HEK293 (cell line): Measurements from ENCODE around the gene KIFC1.

Experiments used
- CTCF ChIA-PET: fragments of 350-600 bp; formaldehyde crosslinking; extraction: SDS; loops from one replicate; lab custom pipeline; 2021; ENCODE audit warnings: antibody characterized with exemption; lab: Yijun Ruan, JAX
- POLR2A ChIA-PET: fragments of 300-600 bp; formaldehyde crosslinking; extraction: SDS; loops from one replicate; lab custom pipeline; 2020; ENCODE audit warnings: antibody characterized with exemption, inconsistent platforms; lab: Yijun Ruan, JAX
- H3K27ac ChIP-seq: fragments of 200-500 bp; sonication (Bioruptor generic); 2 replicates; pipeline ENCODE4 v1.5.1; 2014; ENCODE audit warnings: low read depth, low read length, control low read depth, inconsistent platforms; ENCODE audit errors: extremely low read depth
- H3K36me3 ChIP-seq, 2 experiments: fragments of 200-500 bp in 1 of 2; sonication (Bioruptor generic) in 1 of 2; 1 replicate in 1 of 2; 2 replicates in 1 of 2; pipeline ENCODE4 v1.5.1; 2014 to 2017; ENCODE audit warnings: inconsistent platforms in 2 of 2, low read length in 2 of 2; ENCODE audit not compliant: control insufficient read depth in 2 of 2, insufficient read depth in 1 of 2
- H3K4me1 ChIP-seq: fragments of 200-500 bp; sonication (Bioruptor generic); 2 replicates; pipeline ENCODE4 v1.5.1; 2014; ENCODE audit warnings: mild to moderate bottlenecking, low read length, inconsistent platforms; ENCODE audit not compliant: control insufficient read depth, insufficient read depth
- H3K4me3 ChIP-seq: 2 replicates; pipeline ENCODE4 v1.5.1; 2011; ENCODE audit warnings: low read depth, mild to moderate bottlenecking, control low read depth, low read length, moderate library complexity
- H3K9me3 ChIP-seq: fragments of 200-500 bp; sonication (Bioruptor generic); 2 replicates; pipeline ENCODE4 v1.5.1; 2014; ENCODE audit warnings: low read depth, low read length, inconsistent platforms; ENCODE audit not compliant: control insufficient read depth, insufficient read depth
- CTCF ChIP-seq: fragments of 450-650 bp; formaldehyde crosslinking; IDR thresholded peaks from 2 replicates; pipeline ENCODE4 v1.5.1; 2016; ENCODE audit warnings: missing biosample characterization, missing genetic modification characterization
- KLF9 ChIP-seq: fragments of 450-650 bp; formaldehyde crosslinking; IDR thresholded peaks from 2 replicates; pipeline ENCODE4 v1.5.1; 2016; ENCODE audit warnings: missing biosample characterization, missing genetic modification characterization, low read depth
- MYNN ChIP-seq: fragments of 450-650 bp; formaldehyde crosslinking; IDR thresholded peaks from 2 replicates; pipeline ENCODE4 v1.5.1; 2016; ENCODE audit warnings: missing biosample characterization, missing genetic modification characterization, borderline replicate concordance
- MZF1 ChIP-seq: fragments of 450-650 bp; formaldehyde crosslinking; IDR thresholded peaks from 2 replicates; pipeline ENCODE4 v1.5.1; 2017; ENCODE audit warnings: missing biosample characterization, missing genetic modification characterization, borderline replicate concordance
- SP3 ChIP-seq: fragments of 450-650 bp; formaldehyde crosslinking; IDR thresholded peaks from 2 replicates; pipeline ENCODE4 v1.5.1; 2016; ENCODE audit warnings: missing biosample characterization, missing genetic modification characterization
- WT1 ChIP-seq: fragments of 450-650 bp; formaldehyde crosslinking; IDR thresholded peaks from 2 replicates; pipeline ENCODE4 v1.5.1; 2016; ENCODE audit warnings: missing biosample characterization, missing genetic modification characterization
- ZBTB48 ChIP-seq: fragments of 450-650 bp; formaldehyde crosslinking; IDR thresholded peaks from 2 replicates; pipeline ENCODE4 v1.5.1; 2016; ENCODE audit warnings: missing biosample characterization, missing genetic modification characterization
- ZBTB8A ChIP-seq: fragments of 450-650 bp; formaldehyde crosslinking; IDR thresholded peaks from 2 replicates; pipeline ENCODE4 v1.5.1; 2016; ENCODE audit warnings: missing biosample characterization, missing genetic modification characterization
- ZFP37 ChIP-seq: fragments of 450-650 bp; formaldehyde crosslinking; IDR thresholded peaks from 2 replicates; pipeline ENCODE4 v1.5.1; 2016; ENCODE audit warnings: missing biosample characterization, missing genetic modification characterization
- ZIC2 ChIP-seq: fragments of 450-650 bp; formaldehyde crosslinking; IDR thresholded peaks from 2 replicates; pipeline ENCODE4 v1.5.1; 2016; ENCODE audit warnings: missing biosample characterization, missing genetic modification characterization
- ZNF10 ChIP-seq: fragments of 450-650 bp; formaldehyde crosslinking; IDR thresholded peaks from 2 replicates; pipeline ENCODE4 v1.5.1; 2017; ENCODE audit warnings: missing biosample characterization, missing genetic modification characterization
- ZNF112 ChIP-seq: fragments of 450-650 bp; formaldehyde crosslinking; IDR thresholded peaks from 2 replicates; pipeline ENCODE4 v1.5.0; 2017; ENCODE audit warnings: missing biosample characterization, missing genetic modification characterization
- ZNF121 ChIP-seq: fragments of 450-650 bp; formaldehyde crosslinking; IDR thresholded peaks from 2 replicates; pipeline ENCODE4 v1.5.1; 2016; ENCODE audit warnings: missing biosample characterization, missing genetic modification characterization
- ZNF202 ChIP-seq: fragments of 450-650 bp; formaldehyde crosslinking; IDR thresholded peaks from 2 replicates; pipeline ENCODE4 v1.5.1; 2016; ENCODE audit warnings: missing biosample characterization, missing genetic modification characterization, borderline replicate concordance
- ZNF24 ChIP-seq: fragments of 450-650 bp; formaldehyde crosslinking; IDR thresholded peaks from 2 replicates; pipeline ENCODE4 v1.5.1; 2016; ENCODE audit warnings: missing biosample characterization, missing genetic modification characterization
- ZNF248 ChIP-seq: fragments of 450-650 bp; formaldehyde crosslinking; IDR thresholded peaks from 2 replicates; pipeline ENCODE4 v1.5.1; 2017; ENCODE audit warnings: missing biosample characterization, missing genetic modification characterization
- ZNF324 ChIP-seq: fragments of 450-650 bp; formaldehyde crosslinking; IDR thresholded peaks from 2 replicates; pipeline ENCODE4 v1.5.1; 2016; ENCODE audit warnings: missing biosample characterization, missing genetic modification characterization
- ZNF48 ChIP-seq: fragments of 450-650 bp; formaldehyde crosslinking; IDR thresholded peaks from 2 replicates; pipeline ENCODE4 v1.5.1; 2016; ENCODE audit warnings: missing biosample characterization, missing genetic modification characterization
- ZNF549 ChIP-seq: fragments of 450-650 bp; IDR thresholded peaks from 2 replicates; pipeline ENCODE4 v1.5.1; 2018; ENCODE audit warnings: missing biosample characterization, missing genetic modification characterization, mild to moderate bottlenecking, inconsistent platforms, moderate library complexity
- ZNF558 ChIP-seq: fragments of 450-650 bp; formaldehyde crosslinking; IDR thresholded peaks from 2 replicates; pipeline ENCODE4 v1.5.1; 2016; ENCODE audit warnings: missing biosample characterization, missing genetic modification characterization
- ZNF654 ChIP-seq: fragments of 450-650 bp; formaldehyde crosslinking; IDR thresholded peaks from 2 replicates; pipeline ENCODE4 v1.5.1; 2016; ENCODE audit warnings: low read depth, missing biosample characterization, missing genetic modification characterization
- ZNF747 ChIP-seq: fragments of 450-650 bp; formaldehyde crosslinking; IDR thresholded peaks from 2 replicates; pipeline ENCODE4 v1.5.1; 2016; ENCODE audit warnings: missing biosample characterization, missing genetic modification characterization
- TF ChIP-seq, protein P1 (sequence below): fragments of 450-650 bp; formaldehyde crosslinking; IDR thresholded peaks from 2 replicates; pipeline ENCODE4 v1.5.1; 2016; ENCODE audit warnings: missing biosample characterization, missing genetic modification characterization
- TF ChIP-seq, protein P2 (sequence below): fragments of 450-650 bp; formaldehyde crosslinking; IDR thresholded peaks from 2 replicates; pipeline ENCODE4 v1.5.1; 2016; ENCODE audit warnings: missing biosample characterization, missing genetic modification characterization, borderline replicate concordance
- TF ChIP-seq, protein P3 (sequence below): fragments of 450-650 bp; IDR thresholded peaks from 2 replicates; pipeline ENCODE4 v1.5.1; 2018; ENCODE audit warnings: missing biosample characterization, mild to moderate bottlenecking, missing genetic modification characterization
- TF ChIP-seq, protein P4 (sequence below): fragments of 450-650 bp; formaldehyde crosslinking; IDR thresholded peaks from 2 replicates; pipeline ENCODE4 v1.5.1; 2016; ENCODE audit warnings: missing biosample characterization, missing genetic modification characterization, borderline replicate concordance

The KIFC1 gene

GRCh38 chr6:33410711-33411631 is 19.3 kb downstream of the KIFC1 start, which contains the start of gene PHF1 (continued):
- TF ChIP-seq MZF1 (tag by site-specific recombination) (no peak), SP3 (tag by site-specific recombination) (no peak; the same call in 1 of the 2 replicates), ZFP37 (tag by site-specific recombination) (no peak), ZNF112 (tag by site-specific recombination) (no peak), KLF9 (peak; percentile 63), ZNF654 (tag by site-specific recombination) (no peak), ZBTB48 (tag by site-specific recombination) (no peak), ZBTB8A (tag by site-specific recombination) (0 out of 2 replicates have a peak, but pooled peaks have one; percentile 15), ZIC2 (tag by site-specific recombination) (peak; percentile 38; the same call in 1 of the 2 replicates), ZNF48 (tag by site-specific recombination) (no peak), WT1 (peak; percentile 36; the same call in 1 of the 2 replicates), MYNN (tag by site-specific recombination) (no peak)
- TF ChIP-seq, protein P1, sequence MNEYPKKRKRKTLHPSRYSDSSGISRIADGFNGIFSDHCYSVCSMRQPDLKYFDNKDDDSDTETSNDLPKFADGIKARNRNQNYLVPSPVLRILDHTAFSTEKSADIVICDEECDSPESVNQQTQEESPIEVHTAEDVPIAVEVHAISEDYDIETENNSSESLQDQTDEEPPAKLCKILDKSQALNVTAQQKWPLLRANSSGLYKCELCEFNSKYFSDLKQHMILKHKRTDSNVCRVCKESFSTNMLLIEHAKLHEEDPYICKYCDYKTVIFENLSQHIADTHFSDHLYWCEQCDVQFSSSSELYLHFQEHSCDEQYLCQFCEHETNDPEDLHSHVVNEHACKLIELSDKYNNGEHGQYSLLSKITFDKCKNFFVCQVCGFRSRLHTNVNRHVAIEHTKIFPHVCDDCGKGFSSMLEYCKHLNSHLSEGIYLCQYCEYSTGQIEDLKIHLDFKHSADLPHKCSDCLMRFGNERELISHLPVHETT (tag by site-specific recombination) = no peak

DNA sequence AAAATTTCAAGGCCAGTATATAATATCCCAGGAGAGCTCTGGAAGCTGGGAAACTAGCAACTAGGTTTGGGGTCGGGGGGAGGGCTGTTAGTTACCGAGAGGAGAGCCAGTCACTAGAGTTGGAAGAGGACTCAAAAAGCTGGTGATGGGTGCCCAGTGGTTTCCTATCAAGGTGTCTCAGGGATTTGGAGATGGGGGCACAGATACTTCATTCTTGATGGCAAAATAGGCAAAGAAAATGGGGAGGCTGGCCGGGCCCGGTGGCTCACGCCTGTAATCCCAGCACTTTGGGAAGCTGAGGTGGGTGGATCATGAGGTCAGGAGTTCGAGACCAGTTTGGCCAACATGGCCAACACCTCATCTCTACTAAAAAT is 20.0 kb downstream of the KIFC1 start:
- CTCF ChIA-PET = interaction anchor here (0.8 kb wide), 2 partner anchors 9 to 15 kb away, joined by 5 read pairs; no protein-coding TSS in a partner anchor
- Histone ChIP-seq H3K4me3 (peak overlapping the region; percentile 74), H3K4me1 (peaks cover 4% of the 10 kb centered on the region; the same call in 1 of the 2 replicates), H3K36me3 (peaks cover 17 to 60% of the 10 kb centered on the region in 2 experiments), H3K27ac (no peak overlapping the region; the same call in 1 of the 2 replicates), H3K9me3 (no peaks in the 10 kb centered on the region)
- POLR2A ChIA-PET = interaction anchor here (0.6 to 3.3 kb wide), 5 partner anchors 43 to 203 kb away, joined by 4 to 22 read pairs (median 7); partner anchors contain the start of genes RGL2, RPS18, VPS52 and ZBTB22
- TF ChIP-seq CTCF (no peak), ZNF747 (tag by site-specific recombination) (no peak), ZNF202 (tag by site-specific recombination) (no peak), ZNF10 (tag by site-specific recombination) (no peak), ZIC2 (tag by site-specific recombination) (no peak), ZNF558 (tag by site-specific recombination) (no peak), ZNF549 (tag by site-specific recombination) (no peak), ZNF248 (no peak), ZNF121 (tag by site-specific recombination) (no peak), ZNF324 (no peak), ZNF24 (tag by site-specific recombination) (no peak), ZNF48 (tag by site-specific recombination) (no peak)
- TF ChIP-seq, protein P2, sequence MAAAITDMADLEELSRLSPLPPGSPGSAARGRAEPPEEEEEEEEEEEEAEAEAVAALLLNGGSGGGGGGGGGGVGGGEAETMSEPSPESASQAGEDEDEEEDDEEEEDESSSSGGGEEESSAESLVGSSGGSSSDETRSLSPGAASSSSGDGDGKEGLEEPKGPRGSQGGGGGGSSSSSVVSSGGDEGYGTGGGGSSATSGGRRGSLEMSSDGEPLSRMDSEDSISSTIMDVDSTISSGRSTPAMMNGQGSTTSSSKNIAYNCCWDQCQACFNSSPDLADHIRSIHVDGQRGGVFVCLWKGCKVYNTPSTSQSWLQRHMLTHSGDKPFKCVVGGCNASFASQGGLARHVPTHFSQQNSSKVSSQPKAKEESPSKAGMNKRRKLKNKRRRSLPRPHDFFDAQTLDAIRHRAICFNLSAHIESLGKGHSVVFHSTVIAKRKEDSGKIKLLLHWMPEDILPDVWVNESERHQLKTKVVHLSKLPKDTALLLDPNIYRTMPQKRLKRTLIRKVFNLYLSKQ (tag by site-specific recombination) = no peak
- TF ChIP-seq, protein P3, sequence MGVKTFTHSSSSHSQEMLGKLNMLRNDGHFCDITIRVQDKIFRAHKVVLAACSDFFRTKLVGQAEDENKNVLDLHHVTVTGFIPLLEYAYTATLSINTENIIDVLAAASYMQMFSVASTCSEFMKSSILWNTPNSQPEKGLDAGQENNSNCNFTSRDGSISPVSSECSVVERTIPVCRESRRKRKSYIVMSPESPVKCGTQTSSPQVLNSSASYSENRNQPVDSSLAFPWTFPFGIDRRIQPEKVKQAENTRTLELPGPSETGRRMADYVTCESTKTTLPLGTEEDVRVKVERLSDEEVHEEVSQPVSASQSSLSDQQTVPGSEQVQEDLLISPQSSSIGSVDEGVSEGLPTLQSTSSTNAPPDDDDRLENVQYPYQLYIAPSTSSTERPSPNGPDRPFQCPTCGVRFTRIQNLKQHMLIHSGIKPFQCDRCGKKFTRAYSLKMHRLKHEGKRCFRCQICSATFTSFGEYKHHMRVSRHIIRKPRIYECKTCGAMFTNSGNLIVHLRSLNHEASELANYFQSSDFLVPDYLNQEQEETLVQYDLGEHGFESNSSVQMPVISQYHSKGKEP (tag by site-specific recombination) = no peak
- TF ChIP-seq, protein P4, sequence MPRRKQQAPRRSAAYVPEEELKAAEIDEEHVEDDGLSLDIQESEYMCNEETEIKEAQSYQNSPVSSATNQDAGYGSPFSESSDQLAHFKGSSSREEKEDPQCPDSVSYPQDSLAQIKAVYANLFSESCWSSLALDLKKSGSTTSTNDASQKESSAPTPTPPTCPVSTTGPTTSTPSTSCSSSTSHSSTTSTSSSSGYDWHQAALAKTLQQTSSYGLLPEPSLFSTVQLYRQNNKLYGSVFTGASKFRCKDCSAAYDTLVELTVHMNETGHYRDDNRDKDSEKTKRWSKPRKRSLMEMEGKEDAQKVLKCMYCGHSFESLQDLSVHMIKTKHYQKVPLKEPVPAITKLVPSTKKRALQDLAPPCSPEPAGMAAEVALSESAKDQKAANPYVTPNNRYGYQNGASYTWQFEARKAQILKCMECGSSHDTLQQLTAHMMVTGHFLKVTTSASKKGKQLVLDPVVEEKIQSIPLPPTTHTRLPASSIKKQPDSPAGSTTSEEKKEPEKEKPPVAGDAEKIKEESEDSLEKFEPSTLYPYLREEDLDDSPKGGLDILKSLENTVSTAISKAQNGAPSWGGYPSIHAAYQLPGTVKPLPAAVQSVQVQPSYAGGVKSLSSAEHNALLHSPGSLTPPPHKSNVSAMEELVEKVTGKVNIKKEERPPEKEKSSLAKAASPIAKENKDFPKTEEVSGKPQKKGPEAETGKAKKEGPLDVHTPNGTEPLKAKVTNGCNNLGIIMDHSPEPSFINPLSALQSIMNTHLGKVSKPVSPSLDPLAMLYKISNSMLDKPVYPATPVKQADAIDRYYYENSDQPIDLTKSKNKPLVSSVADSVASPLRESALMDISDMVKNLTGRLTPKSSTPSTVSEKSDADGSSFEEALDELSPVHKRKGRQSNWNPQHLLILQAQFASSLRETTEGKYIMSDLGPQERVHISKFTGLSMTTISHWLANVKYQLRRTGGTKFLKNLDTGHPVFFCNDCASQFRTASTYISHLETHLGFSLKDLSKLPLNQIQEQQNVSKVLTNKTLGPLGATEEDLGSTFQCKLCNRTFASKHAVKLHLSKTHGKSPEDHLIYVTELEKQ (tag by site-specific recombination) = no peak
